Uterus (tissue), 4 donors: ENCODE measurements around the gene ZNF341. TPM values are rescaled to one million over a fixed set of nuclear protein-coding genes. Genes with fewer than 3 reads are reported as not detected.

ENCODE experiments used
- DNase-seq, 2 donors: peaks; one replicate each; pipeline ENCODE4 v3.0.0-alpha.2; 2019 to 2020
- H3K27ac ChIP-seq, 2 donors: fragments of 200-600 bp; sonication (generic); 1 replicate in 1 of 2; 2 replicates in 1 of 2; pipeline ENCODE4 v1.5.1; 2016 to 2018
- H3K27me3 ChIP-seq, 2 donors: fragments of 200-600 bp; sonication (generic); one replicate each; pipeline ENCODE4 v1.5.1; 2018 to 2019; ENCODE audit warnings: control low read depth in 1 of 2
- H3K36me3 ChIP-seq, 2 donors: fragments of 200-600 bp; sonication (generic); one replicate each; pipeline ENCODE4 v1.5.1; 2019; ENCODE audit warnings: control low read depth in 1 of 2
- H3K4me1 ChIP-seq, 2 donors: fragments of 200-600 bp; sonication (generic); one replicate each; pipeline ENCODE4 v1.5.1; 2018 to 2019; ENCODE audit warnings: control low read depth in 1 of 2
- H3K4me3 ChIP-seq, 2 donors: fragments of 200-600 bp; sonication (generic); 1 replicate in 1 of 2; 2 replicates in 1 of 2; pipeline ENCODE4 v1.5.1; 2018 to 2019; ENCODE audit warnings: mild to moderate bottlenecking in 1 of 2
- H3K9me3 ChIP-seq, 2 donors: fragments of 200-600 bp; sonication (generic); one replicate each; pipeline ENCODE4 v1.5.1; 2019; ENCODE audit warnings: control low read depth in 1 of 2
- POLR2A ChIP-seq, 2 donors: fragments of 450-650 bp; IDR thresholded peaks; one replicate each; pipeline ENCODE4 v1.6.1; 2016; ENCODE audit warnings: antibody characterized with exemption in 2 of 2, mild to moderate bottlenecking in 1 of 2, moderate library complexity in 1 of 2
- intact Hi-C: fragments of 100-400 bp; cut with DNase I; formaldehyde crosslinking; loops from one replicate; pipeline ENCODE4 v1.15.1; 2023; ENCODE audit warnings: low total_unique reads
- total RNA-seq, 4 donors: library from RNA; depleted of rRNA in 3 of 4; stranded (reverse); fragments of >200 nt in 3 of 4; gene quantifications; one replicate each; pipeline versions ENCODE4 v1.1.0 to v1.2.4, GENCODE V29; 2014 to 2023
- TF ChIP-seq, protein P1 (sequence below), 4 experiments: fragments of 200-600 bp in 2 of 4; fragments of 450-650 bp in 2 of 4; sonication (generic) in 2 of 4; IDR thresholded peaks; one replicate each; pipeline ENCODE4 v1.5.1; 2016 to 2019; ENCODE audit warnings: antibody characterized with exemption in 4 of 4, mild to moderate bottlenecking in 2 of 4, moderate library complexity in 1 of 4
- donor health status: DM: yes; HTN: yes; CAD: no.

The ZNF341 gene
- total RNA-seq, 4 donors from 2014 or later: 1.2 to 3.3 (median 2.7) TPM

DNA sequence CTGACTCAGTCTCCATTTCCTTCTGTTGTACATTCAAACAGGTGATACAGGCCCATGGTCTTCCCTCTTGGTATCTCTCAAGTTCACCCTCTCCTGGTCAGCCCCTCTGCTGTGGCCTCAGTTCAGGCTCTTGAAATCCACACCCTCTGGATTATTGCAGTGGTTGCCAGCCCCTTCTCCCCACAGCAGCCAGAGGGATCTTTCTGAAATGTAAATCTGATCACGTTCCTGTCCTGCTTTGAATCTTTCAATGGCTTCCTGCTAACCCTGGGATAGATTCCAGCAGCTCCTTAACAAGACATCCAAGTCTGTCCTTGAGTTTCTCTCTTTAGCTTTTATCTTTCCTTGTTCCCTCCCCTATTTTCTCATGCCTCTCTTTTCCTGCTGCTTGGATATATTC, 101.5 kb downstream of the ZNF341 start:
- no peak overlapping the region for H3K4me3 ChIP-seq
- no peak for DNase-seq
- H3K27me3 ChIP-seq: no peaks in the 10 kb centered on the region
- H3K4me1 ChIP-seq: peaks cover 5 to 8% of the 10 kb centered on the region in 2 donors
- no peaks in the 10 kb centered on the region for H3K36me3 ChIP-seq
- TF ChIP-seq POLR2A (IDR thresholded peaks at IDR 0.05): no peak
- TF ChIP-seq, protein P1, sequence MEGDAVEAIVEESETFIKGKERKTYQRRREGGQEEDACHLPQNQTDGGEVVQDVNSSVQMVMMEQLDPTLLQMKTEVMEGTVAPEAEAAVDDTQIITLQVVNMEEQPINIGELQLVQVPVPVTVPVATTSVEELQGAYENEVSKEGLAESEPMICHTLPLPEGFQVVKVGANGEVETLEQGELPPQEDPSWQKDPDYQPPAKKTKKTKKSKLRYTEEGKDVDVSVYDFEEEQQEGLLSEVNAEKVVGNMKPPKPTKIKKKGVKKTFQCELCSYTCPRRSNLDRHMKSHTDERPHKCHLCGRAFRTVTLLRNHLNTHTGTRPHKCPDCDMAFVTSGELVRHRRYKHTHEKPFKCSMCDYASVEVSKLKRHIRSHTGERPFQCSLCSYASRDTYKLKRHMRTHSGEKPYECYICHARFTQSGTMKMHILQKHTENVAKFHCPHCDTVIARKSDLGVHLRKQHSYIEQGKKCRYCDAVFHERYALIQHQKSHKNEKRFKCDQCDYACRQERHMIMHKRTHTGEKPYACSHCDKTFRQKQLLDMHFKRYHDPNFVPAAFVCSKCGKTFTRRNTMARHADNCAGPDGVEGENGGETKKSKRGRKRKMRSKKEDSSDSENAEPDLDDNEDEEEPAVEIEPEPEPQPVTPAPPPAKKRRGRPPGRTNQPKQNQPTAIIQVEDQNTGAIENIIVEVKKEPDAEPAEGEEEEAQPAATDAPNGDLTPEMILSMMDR (IDR thresholded peaks at IDR 0.05): no peak
- no peak overlapping the region for H3K27ac ChIP-seq
- intact Hi-C loops: no loop called here
- no peaks in the 10 kb centered on the region for H3K9me3 ChIP-seq

DNA sequence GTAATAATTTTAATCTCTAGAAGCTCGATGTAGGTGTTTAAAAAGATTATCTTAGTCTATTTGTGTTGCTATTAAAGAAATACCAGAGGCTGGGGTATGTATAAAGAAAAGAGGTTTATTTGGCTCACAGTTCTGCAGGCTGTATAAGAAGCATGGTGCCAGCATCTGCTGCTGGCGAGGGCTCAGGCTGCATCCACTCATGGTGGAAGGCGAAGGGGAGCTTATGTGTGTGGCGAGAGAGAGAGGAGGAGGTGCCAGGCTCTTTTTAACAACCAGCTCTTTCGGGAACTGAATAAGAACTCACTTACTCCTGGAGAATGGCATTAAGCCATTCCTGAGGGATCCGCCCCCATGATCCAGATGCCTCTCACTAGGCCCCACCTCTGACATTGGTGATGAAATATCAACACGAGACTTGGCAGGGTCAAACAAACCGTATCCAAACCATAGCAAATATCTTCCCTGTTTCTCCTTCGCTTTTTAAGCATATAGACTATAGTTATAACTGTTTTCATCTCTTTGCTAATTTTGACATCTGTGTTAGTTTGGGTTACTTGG, 103.9 kb downstream of the ZNF341 start:
- Histone ChIP-seq H3K4me1 (peaks cover 0 to 5% of the 10 kb centered on the region in 2 donors), H3K36me3 (no peaks in the 10 kb centered on the region), H3K27me3 (no peaks in the 10 kb centered on the region), H3K27ac (no peak overlapping the region), H3K4me3 (no peak overlapping the region), H3K9me3 (no peaks in the 10 kb centered on the region)
- intact Hi-C loops: no loop called here
- peak; percentile 64 for DNase-seq
- TF ChIP-seq, protein P1 (IDR thresholded peaks at IDR 0.05): no peak
- no peak for TF ChIP-seq POLR2A (IDR thresholded peaks at IDR 0.05)

DNA sequence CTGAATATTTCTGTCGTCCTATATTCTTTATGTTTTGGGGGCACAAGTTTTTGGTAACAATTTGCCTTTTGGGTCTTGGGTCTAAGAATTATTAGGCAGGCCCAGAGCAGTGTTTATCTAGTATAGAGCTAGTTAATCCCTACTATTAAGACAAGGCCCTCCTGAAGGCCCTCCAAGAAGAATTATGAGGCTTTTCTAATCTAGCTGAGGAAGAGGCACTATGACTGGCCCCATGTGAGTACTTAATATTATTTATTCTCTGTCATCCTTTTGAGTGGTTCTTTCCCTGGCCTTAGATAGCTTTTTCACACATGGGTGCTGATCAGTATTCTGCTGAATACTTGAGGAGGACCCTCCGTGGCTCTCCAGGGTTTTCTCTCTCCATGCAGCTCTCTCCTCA, 104.5 kb downstream of the ZNF341 start:
- no peak for DNase-seq
- Histone ChIP-seq H3K9me3 (no peaks in the 10 kb centered on the region), H3K27ac (no peak overlapping the region), H3K4me3 (no peak overlapping the region), H3K27me3 (no peaks in the 10 kb centered on the region), H3K36me3 (no peaks in the 10 kb centered on the region), H3K4me1 (peaks cover 0 to 5% of the 10 kb centered on the region in 2 donors)
- intact Hi-C loops: no loop called here
- TF ChIP-seq POLR2A (IDR thresholded peaks at IDR 0.05): no peak
- TF ChIP-seq, protein P1 (IDR thresholded peaks at IDR 0.05): no peak

DNA sequence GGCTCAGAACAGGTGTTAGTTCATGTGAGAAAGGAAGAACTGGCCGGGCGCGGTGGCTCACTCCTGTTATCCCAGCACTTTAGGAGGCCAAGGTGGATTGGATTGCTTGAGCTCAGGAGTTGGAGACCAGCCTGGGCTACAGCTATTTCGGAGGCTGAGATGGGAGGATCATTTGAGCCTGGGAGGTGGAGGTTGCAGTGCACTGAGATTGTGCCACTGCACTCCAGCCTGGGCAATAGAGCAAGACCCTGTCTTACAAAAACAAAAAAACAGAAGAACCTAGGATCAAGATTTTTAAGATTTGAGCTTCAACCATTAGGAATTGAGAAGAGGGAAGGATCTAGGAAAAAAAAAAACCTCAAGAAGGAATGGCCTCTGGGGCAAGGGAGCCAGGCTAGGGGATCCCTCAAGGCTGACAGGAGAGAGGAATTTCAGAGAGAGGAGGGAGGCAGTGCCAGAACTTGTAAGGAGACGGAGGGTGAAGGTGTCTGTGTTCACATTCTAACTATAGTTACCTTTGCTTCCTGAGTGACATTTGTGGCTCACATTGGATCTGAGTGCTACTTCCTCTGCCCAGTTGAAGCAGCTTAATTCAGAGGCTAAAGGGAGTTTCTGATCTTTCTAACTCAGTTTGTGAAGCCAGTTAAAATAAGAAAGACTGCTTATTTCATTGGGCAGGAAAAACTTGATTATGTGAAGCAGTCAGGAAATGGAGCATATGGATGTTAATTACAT, 105.5 kb downstream of the ZNF341 start:
- H3K36me3 ChIP-seq: no peaks in the 10 kb centered on the region
- no peaks in the 10 kb centered on the region for H3K27me3 ChIP-seq
- H3K4me3 ChIP-seq: no peak overlapping the region
- H3K9me3 ChIP-seq: no peaks in the 10 kb centered on the region
- intact Hi-C loops: no loop called here
- no peak overlapping the region for H3K27ac ChIP-seq
- DNase-seq: no peak
- peaks cover 0 to 5% of the 10 kb centered on the region in 2 donors for H3K4me1 ChIP-seq
- TF ChIP-seq POLR2A (IDR thresholded peaks at IDR 0.05): no peak
- TF ChIP-seq, protein P1 (IDR thresholded peaks at IDR 0.05): no peak

DNA sequence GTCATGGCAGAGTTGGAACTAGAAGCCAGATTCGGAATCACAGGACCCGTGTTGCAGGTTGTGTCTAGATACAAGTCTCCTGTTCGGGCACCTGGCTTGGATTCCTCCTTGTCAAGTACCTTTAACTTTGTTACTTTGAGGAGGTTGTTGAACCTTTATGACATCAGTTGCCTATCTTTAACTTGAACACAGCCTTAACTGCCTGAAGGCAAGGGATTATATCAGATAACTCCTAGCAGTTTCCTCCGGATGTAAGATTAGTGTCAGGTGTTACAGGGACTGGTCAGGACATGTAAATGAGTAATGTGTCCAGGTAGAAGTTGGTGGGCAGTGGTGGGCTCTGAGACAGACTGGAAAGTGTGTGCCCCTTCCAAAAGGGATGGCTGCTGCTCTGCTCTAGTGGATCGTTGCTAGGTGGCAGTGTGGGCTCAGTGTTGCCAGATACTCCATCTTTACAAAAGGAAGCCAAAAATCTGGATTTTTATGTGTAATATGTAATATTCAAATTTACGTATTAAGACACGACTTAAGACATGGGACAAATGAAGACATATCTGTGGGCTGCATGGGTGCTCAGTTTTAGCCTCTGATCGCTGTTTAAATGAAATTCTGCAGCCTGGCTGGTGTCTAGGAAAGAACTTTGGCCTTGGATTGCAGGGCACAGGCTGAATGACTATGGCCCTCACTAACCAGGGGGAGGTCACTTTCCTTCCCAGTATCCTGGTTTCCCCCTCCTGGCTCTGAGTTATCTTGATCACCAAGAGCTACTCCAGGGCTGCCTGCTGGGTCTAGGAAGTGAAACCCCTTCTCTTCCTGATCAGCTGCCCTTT, 106.5 kb downstream of the ZNF341 start:
- intact Hi-C loops: no loop called here
- Histone ChIP-seq H3K36me3 (no peaks in the 10 kb centered on the region), H3K27me3 (no peaks in the 10 kb centered on the region), H3K4me1 (peaks cover 0 to 5% of the 10 kb centered on the region in 2 donors), H3K4me3 (no peak overlapping the region), H3K9me3 (no peaks in the 10 kb centered on the region), H3K27ac (no peak overlapping the region)
- no peak for TF ChIP-seq POLR2A (IDR thresholded peaks at IDR 0.05)
- TF ChIP-seq, protein P1 (IDR thresholded peaks at IDR 0.05): no peak
- no peak for DNase-seq
